Measurements from ENCODE around the gene FMN2.

The FMN2 gene

GRCh38 chr1:240394353-240394752 is 302.7 kb downstream of the FMN2 start:
- TF ChIP-seq ZFP30 (CRISPR knock-in tag; IDR thresholded peaks at IDR 0.05) (no peak), PATZ1 (CRISPR knock-in tag; IDR thresholded peaks at IDR 0.05; ENCODE audit: borderline replicate concordance) (no peak), TSHZ2 (CRISPR knock-in tag; IDR thresholded peaks at IDR 0.05) (no peak), ZNF8 (CRISPR knock-in tag; IDR thresholded peaks at IDR 0.05) (no peak), ESRRG (CRISPR knock-in tag; IDR thresholded peaks at IDR 0.05) (no peak), GLIS3 (CRISPR knock-in tag; IDR thresholded peaks at IDR 0.05) (no peak), CREB5 (CRISPR knock-in tag; IDR thresholded peaks at IDR 0.05; ENCODE audit: low read depth) (no peak)
- no peak for ATAC-seq

GRCh38 chr1:240395336-240395735 is 303.7 kb downstream of the FMN2 start:
- ATAC-seq = no peak; the same call in 2 of the 3 replicates
- no peak for TF ChIP-seq ESRRG (CRISPR knock-in tag; IDR thresholded peaks at IDR 0.05)
- TF ChIP-seq ARNTL (CRISPR knock-in tag; IDR thresholded peaks at IDR 0.05; ENCODE audit: borderline replicate concordance, low read depth) = no peak
- TF ChIP-seq GLIS3 (CRISPR knock-in tag; IDR thresholded peaks at IDR 0.05) = no peak
- TF ChIP-seq ZFP3 (CRISPR knock-in tag; IDR thresholded peaks at IDR 0.05) = no peak
- no peak for TF ChIP-seq TCF4 (CRISPR knock-in tag; IDR thresholded peaks at IDR 0.05; ENCODE audit: borderline replicate concordance)
- no peak for TF ChIP-seq OSR1 (CRISPR knock-in tag; IDR thresholded peaks at IDR 0.05)
- no peak for TF ChIP-seq ZNF565 (CRISPR knock-in tag; conservative IDR thresholded peaks at IDR 0.05; ENCODE audit: low read depth)
- no peak for TF ChIP-seq RARB (CRISPR knock-in tag; IDR thresholded peaks at IDR 0.05)
- TF ChIP-seq ZFP30 (CRISPR knock-in tag; IDR thresholded peaks at IDR 0.05) = no peak
- TF ChIP-seq ISL1 (CRISPR knock-in tag; IDR thresholded peaks at IDR 0.05) = no peak
- TF ChIP-seq PATZ1 (CRISPR knock-in tag; IDR thresholded peaks at IDR 0.05; ENCODE audit: borderline replicate concordance) = no peak

GRCh38 chr1:240399381-240399780 is 307.7 kb downstream of the FMN2 start:
- no peak for TF ChIP-seq PPARA (CRISPR knock-in tag; IDR thresholded peaks at IDR 0.05; ENCODE audit: borderline replicate concordance)
- no peak for TF ChIP-seq ZFP3 (CRISPR knock-in tag; IDR thresholded peaks at IDR 0.05)
- TF ChIP-seq ESRRG (CRISPR knock-in tag; IDR thresholded peaks at IDR 0.05) = no peak
- no peak for TF ChIP-seq ZC3H10 (CRISPR knock-in tag; IDR thresholded peaks at IDR 0.05)
- TF ChIP-seq CREB5 (CRISPR knock-in tag; IDR thresholded peaks at IDR 0.05; ENCODE audit: low read depth) = no peak
- TF ChIP-seq PATZ1 (CRISPR knock-in tag; IDR thresholded peaks at IDR 0.05; ENCODE audit: borderline replicate concordance) = no peak
- TF ChIP-seq BACH2 (CRISPR knock-in tag; IDR thresholded peaks at IDR 0.05; ENCODE audit: borderline replicate concordance) = no peak
- no peak for TF ChIP-seq TOX (CRISPR knock-in tag; IDR thresholded peaks at IDR 0.05; ENCODE audit: borderline replicate concordance)
- no peak for TF ChIP-seq CSRNP3 (CRISPR knock-in tag; IDR thresholded peaks at IDR 0.05)
- TF ChIP-seq RARB (CRISPR knock-in tag; IDR thresholded peaks at IDR 0.05) = no peak
- no peak for TF ChIP-seq ZNF565 (CRISPR knock-in tag; conservative IDR thresholded peaks at IDR 0.05; ENCODE audit: low read depth)
- TF ChIP-seq SNAI2 (CRISPR knock-in tag; IDR thresholded peaks at IDR 0.05) = no peak
- no peak for TF ChIP-seq GLIS3 (CRISPR knock-in tag; IDR thresholded peaks at IDR 0.05)
- no peak for TF ChIP-seq TSHZ2 (CRISPR knock-in tag; IDR thresholded peaks at IDR 0.05)
- TF ChIP-seq ZNF8 (CRISPR knock-in tag; IDR thresholded peaks at IDR 0.05) = no peak
- TF ChIP-seq CSDC2 (CRISPR knock-in tag; IDR thresholded peaks at IDR 0.05) = no peak
- ATAC-seq = peak; percentile 84
